Panc1 (cell line): Measurements from ENCODE around the gene WDR48.

Experiments used
- CTCF ChIP-seq: fragments of 450-650 bp; IDR thresholded peaks from 2 replicates; pipeline ENCODE4 v1.5.1; 2017; ENCODE audit warnings: mild to moderate bottlenecking
- POLR2AphosphoS5 ChIP-seq: IDR thresholded peaks from 2 replicates; pipeline ENCODE4 v1.6.1; 2012; ENCODE audit warnings: mild to moderate bottlenecking, low read depth, low read length, moderate library complexity
- TCF7L2 ChIP-seq: IDR thresholded peaks from 2 replicates; pipeline ENCODE4 v1.6.1; 2011; ENCODE audit warnings: mild to moderate bottlenecking, low read depth, low read length, inconsistent platforms

- TF ChIP-seq CTCF (no peak), TCF7L2 (no peak), POLR2AphosphoS5 (no peak)
These were observed 62.6 kb downstream of the WDR48 start for GRCh38 chr3:39114456-39114855.
